Embryonic facial prominence (tissue), 1 donor: ENCODE measurements around the gene TGFBR2.

ENCODE experiments used
- DNase-seq: peaks from one replicate; pipeline ENCODE4 v3.0.0-alpha.2; 2016; ENCODE audit errors: extremely low spot score

Gene TGFBR2

DNA sequence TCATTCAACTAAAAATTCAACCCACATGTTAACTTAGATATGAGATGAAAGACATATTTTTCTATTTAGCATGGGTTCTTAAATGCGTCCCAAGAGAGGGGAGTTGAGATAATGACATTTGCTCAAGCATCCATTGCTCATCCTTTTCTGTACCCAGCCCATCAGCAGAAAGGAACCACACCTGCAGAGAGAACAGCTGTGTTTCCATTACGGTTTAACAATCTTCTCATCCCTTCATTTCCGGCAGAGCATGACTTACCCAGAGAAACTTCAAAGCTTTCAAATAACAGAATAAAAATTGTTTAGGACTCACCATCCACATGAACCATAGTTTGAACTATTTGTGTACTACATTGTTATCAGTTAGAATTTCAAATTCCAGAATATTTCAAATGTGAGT is 113.1 kb downstream of the TGFBR2 start:
- no peak for DNase-seq

- DNase-seq = no peak
Measured at GRCh38 chr3:30720586-30721313, 114.3 kb downstream of the TGFBR2 start.

DNA sequence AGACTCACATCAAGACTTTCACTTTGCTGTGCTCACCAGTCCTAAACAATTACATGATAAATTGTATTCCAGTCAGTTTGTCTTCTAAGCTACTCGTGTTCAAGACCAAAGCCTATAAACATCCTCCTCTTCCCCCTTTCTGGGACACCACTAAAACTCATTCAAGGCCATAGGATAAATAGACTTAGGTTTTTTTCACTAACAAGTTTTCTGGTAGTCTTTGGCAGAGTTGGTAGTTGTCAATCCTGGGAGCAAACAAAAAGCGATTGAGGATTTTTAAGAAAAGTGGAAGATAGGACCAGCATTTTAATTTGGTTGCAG is 114.9 kb downstream of the TGFBR2 start:
- no peak for DNase-seq

GRCh38 chr3:30723211-30723610 is 116.8 kb downstream of the TGFBR2 start:
- DNase-seq = no peak

DNA sequence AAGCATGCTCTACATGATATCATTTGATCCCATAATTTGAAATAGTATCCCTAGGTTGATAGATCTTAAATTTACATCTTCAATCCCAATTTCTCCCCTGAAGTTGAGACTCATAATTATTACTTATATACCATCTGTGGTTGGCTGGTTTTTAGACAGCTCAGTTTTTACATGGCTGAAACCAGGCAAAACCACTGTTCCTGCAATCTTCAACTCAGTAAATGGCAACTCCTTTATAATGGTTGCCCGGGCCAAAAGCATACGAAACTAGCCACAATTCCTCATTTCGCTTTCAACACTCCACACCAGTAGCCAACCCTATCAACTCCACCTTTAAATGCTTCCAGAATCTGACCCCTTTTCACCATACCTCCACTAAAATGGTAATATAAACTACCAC is 118.5 kb downstream of the TGFBR2 start:
- no peak for DNase-seq

- no peak for DNase-seq
Measured at GRCh38 chr3:30728143-30728542, 121.7 kb downstream of the TGFBR2 start.

GRCh38 chr3:30729512-30729911 is 123.1 kb downstream of the TGFBR2 start:
- no peak for DNase-seq

DNA sequence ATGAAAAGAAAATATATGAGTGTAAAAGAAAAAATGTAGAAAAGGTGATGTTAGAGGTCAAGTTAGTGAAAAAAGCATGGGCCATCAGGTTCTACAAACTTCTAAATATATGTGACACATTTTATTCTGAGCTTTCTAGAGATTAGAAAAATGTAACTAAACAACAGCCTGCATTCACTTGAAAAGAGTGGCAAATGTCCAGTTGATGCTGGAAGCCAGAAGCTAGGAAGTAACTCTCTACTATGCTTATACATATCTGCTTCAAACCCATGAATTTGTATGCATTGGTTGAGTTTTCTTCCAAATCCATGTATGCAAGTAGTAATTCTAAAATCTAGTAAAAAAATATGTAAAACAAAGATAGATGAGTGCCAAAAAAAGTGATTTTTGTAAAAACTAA is 123.5 kb downstream of the TGFBR2 start:
- no peak for DNase-seq

DNA sequence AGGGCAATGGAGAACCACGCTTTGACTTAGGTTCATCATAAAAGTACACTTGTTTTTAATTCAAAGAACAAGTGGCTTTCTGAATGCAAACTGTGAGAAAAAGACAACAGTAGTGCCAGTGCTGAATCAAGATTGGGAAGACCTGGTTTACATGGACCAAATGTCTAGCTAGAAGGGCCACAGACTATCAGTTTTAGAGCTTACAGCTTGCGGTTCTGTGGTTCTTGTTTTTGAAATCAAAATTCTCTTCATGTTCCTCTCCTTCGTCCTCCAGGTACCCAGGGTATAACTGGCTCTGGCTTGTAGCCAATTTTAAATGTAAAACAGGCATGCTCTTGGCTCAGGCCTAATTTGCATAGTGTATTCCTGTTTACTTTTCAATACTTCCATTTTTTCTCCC is 124.6 kb downstream of the TGFBR2 start:
- DNase-seq = no peak

- DNase-seq = no peak
Measured at GRCh38 chr3:30733209-30733608, 126.8 kb downstream of the TGFBR2 start.

DNA sequence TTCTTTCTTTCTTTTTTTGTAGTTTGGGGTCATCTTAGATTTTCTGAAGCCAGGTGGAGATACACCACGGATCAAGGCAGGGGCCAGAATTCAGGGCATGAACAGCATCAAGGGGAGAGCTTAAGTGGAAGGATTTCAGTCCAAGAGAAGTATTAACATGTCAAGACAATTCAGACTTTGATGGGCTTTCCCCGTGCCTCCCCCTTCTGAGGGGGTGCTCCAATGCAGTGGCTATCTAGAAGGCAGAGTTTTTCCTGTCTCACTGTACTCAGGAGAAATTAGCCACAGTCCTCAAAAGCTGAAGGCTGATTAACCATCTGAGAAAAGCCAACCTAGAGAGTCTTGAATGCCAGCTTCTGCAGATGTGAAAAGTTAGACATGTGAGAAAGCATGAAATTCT is 127.3 kb downstream of the TGFBR2 start:
- DNase-seq = no peak

DNA sequence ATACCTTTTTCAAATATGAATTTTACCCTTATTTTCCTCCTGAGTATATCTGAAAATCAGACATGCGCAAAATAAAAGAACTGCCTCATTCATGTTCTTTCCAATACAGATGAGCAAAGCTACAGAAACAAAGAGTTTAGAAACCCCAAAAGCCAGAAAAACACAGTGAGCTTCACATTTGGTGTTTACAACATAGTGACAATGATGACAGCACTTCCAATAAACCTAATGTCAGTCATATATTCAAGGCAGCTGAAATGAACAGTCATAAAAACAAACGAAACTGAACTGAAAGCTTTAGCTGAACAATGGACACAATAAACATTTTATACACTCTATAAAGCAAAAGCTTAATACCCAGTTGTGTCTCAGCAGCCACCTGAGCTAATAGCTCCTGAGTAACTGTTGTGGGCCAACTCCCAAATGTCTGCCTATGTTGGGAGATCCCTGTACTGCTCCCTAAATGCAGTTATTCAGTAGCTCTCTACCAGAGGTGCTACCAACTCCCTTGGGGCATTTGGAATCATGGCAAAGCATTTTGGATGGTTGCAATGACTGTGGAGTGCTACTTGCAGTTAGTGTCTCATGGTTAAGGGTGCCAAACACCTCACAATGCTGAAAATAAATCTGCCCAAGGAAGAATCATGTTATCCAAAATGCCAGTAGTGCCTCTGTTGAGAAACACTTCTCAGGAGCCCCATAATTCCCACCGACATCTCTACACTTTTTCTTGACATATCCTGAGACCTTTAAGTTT is 131.5 kb downstream of the TGFBR2 start:
- DNase-seq = no peak

DNA sequence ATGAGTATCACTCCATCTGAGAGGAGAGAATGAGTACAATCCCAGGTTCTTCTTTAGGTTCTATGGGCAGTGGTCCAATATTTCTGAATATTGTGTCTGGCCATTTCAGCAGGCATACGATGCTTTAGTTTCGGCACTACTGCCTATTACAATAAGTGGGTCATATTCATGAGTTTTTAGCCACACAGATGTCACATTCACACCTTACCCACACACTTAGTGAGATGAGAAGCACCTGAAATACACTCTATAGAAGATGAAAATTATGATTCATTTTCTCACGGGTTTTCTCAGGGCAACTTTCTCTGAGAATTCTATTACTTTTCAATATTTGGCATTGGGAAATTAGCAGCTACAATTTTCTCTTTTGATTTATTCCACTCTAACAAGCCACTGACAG is 132.2 kb downstream of the TGFBR2 start:
- no peak for DNase-seq

DNA sequence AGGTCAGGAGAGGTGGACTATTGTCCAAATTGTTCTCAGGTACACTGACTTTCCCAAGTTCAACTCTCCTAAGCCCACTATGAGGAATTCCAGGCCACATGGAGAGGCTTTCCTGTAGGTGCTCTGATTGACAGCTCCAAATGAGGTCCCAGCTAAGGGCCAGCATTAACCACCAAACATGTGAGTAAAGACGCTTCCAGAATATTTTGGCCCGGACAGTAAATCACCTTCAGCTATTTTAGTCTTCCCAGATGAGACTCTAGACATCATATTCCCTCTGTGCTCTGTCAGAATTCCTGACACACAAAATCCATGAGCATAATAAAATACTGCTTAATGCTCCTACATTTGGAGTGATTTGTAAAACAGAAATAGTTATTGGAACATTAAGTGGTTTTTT is 135.5 kb downstream of the TGFBR2 start:
- no peak for DNase-seq

- no peak for DNase-seq
Measured at GRCh38 chr3:30742796-30743619, 136.6 kb downstream of the TGFBR2 start.
